GM12878 (cell line): Measurements from ENCODE around the gene WWTR1. TPM values are rescaled to one million over a fixed set of nuclear protein-coding genes. Genes with fewer than 3 reads are reported as not detected.

ENCODE experiments used
- ATAC-seq: fragments of 200-7000 bp; cut with Tn5 transposase; 3 replicates; pipeline ENCODE4 v1.9.1; 2020; ENCODE audit warnings: mild to moderate bottlenecking, moderate library complexity
- BruUV-seq: library from RNA; stranded (reverse); fragments of 400-500 nt; replicated peaks from 2 replicates; lab custom pipeline; 2021; lab: Mats Ljungman, UMichigan
- CTCF ChIA-PET: fragments of 300-600 bp; sonication (Branson Sonifier 250); formaldehyde crosslinking; extraction: SDS; loops from one replicate; lab custom pipeline; 2021; ENCODE audit warnings: inconsistent platforms; lab: Yijun Ruan, JAX
- POLR2A ChIA-PET: fragments of 350-600 bp; formaldehyde crosslinking; extraction: SDS; loops from one replicate; lab custom pipeline; 2021; ENCODE audit warnings: inconsistent platforms; lab: Charles Lee
- RAD21 ChIA-PET: fragments of 300-600 bp; sonication (Branson Sonifier 250); formaldehyde crosslinking; loops from one replicate; lab custom pipeline; 2023; ENCODE audit warnings: antibody characterized with exemption; ENCODE audit not compliant: unreplicated experiment; lab: Charles Lee
- SMC1A ChIA-PET: fragments of 300-600 bp; sonication (Branson Sonifier 250); formaldehyde crosslinking; loops from one replicate; lab custom pipeline; 2023; ENCODE audit not compliant: unreplicated experiment, uncharacterized antibody; lab: Charles Lee
- DNase-seq: peaks from one replicate; pipeline ENCODE4 v3.0.0-alpha.2; 2011; ENCODE audit warnings: low read depth, low spot score
- FAIRE-seq: peaks from 3 replicates; lab custom pipeline; 2011; peaks lifted over from hg19 to GRCh38; lab: Jason Lieb, UNC
- H2AFZ ChIP-seq: 2 replicates; pipeline ENCODE4 v1.6.0; 2011; ENCODE audit warnings: low read depth, low read length, control low read depth; ENCODE audit not compliant: control insufficient read depth
- H3K27ac ChIP-seq: 2 replicates; pipeline ENCODE4 v1.5.1; 2011; ENCODE audit warnings: control low read depth; ENCODE audit not compliant: control insufficient read depth, insufficient read depth
- H3K27me3 ChIP-seq, 2 experiments: replicated peaks in 1 of 2; 2 replicates each; pipeline versions ENCODE4 v1.6.0 to v1.6.1; 2011; ENCODE audit warnings: low read length in 1 of 2; ENCODE audit not compliant: control insufficient read depth in 2 of 2, insufficient read depth in 2 of 2
- H3K36me3 ChIP-seq, 2 experiments: 2 replicates each; pipeline ENCODE4 v1.5.1; 2011; ENCODE audit warnings: low read length in 1 of 2; ENCODE audit not compliant: control insufficient read depth in 2 of 2, insufficient read depth in 2 of 2
- H3K4me1 ChIP-seq: 2 replicates; pipeline ENCODE4 v1.6.1; 2011; ENCODE audit warnings: mild to moderate bottlenecking, low read length, moderate library complexity, mixed read lengths; ENCODE audit not compliant: control insufficient read depth, insufficient read depth
- H3K4me2 ChIP-seq: 2 replicates; pipeline ENCODE4 v1.6.0; 2011; ENCODE audit warnings: control low read depth; ENCODE audit not compliant: control insufficient read depth, insufficient read depth
- H3K4me3 ChIP-seq: fragments of 200-600 bp; sonication (generic); 2 replicates; pipeline ENCODE4 v1.5.1; 2016
- H3K79me2 ChIP-seq: 2 replicates; pipeline ENCODE4 v1.6.0; 2011; ENCODE audit warnings: low read length; ENCODE audit not compliant: control insufficient read depth, insufficient read depth
- H3K9ac ChIP-seq: 2 replicates; pipeline ENCODE4 v1.8.0; 2011; ENCODE audit warnings: low read length, control low read depth, mixed read lengths; ENCODE audit not compliant: control insufficient read depth, insufficient read depth
- H3K9me3 ChIP-seq: replicated peaks from 3 replicates; pipeline ENCODE4 v1.5.1; 2011; ENCODE audit warnings: mild to moderate bottlenecking, low read length; ENCODE audit not compliant: control insufficient read depth, insufficient read depth
- H4K20me1 ChIP-seq: 2 replicates; pipeline ENCODE4 v1.6.0; 2011; ENCODE audit not compliant: control insufficient read depth, insufficient read depth
- BHLHE40 ChIP-seq, 2 experiments: fragments of 450-650 bp in 1 of 2; IDR thresholded peaks; 2 replicates each; pipeline ENCODE4 v1.6.1; 2011 to 2017; ENCODE audit warnings: low read depth in 2 of 2, borderline replicate concordance in 1 of 2, improper control_type of control experiment in 1 of 2, low read length in 1 of 2, mild to moderate bottlenecking in 1 of 2
- FOXK2 ChIP-seq: fragments of 450-650 bp; IDR thresholded peaks from 2 replicates; pipeline ENCODE4 v1.6.1; 2017; ENCODE audit warnings: mild to moderate bottlenecking, moderate library complexity
- FOXM1 ChIP-seq: IDR thresholded peaks from 2 replicates; pipeline ENCODE4 v1.6.1; 2012; ENCODE audit warnings: low read depth, mild to moderate bottlenecking, inconsistent platforms, low read length, moderate library complexity
- SP1 ChIP-seq: IDR thresholded peaks from one replicate; pipeline ENCODE4 v1.6.1; 2011; ENCODE audit warnings: low read depth, low read length
- YY1 ChIP-seq: IDR thresholded peaks from 2 replicates; pipeline ENCODE4 v1.6.1; 2011; ENCODE audit warnings: low read depth, mild to moderate bottlenecking, low read length
- WGBS: methylation state at CpG from one replicate; pipeline ENCODE4 v1.1.6; 2016; ENCODE audit warnings: low lambda C conversion rate; ENCODE audit not compliant: insufficient replicate concordance, insufficient coverage; ENCODE audit errors: missing lambda C conversion rate; 5-methylcytosine and 5-hydroxymethylcytosine counted together
- in situ Hi-C: fragments of 300-500 bp; cut with MboI; formaldehyde crosslinking; loops from 9 replicates; pipeline ENCODE4 v1.14.3; 2018; ENCODE audit warnings: mixed read lengths
- intact Hi-C: fragments of 100-400 bp; cut with micrococcal nuclease; formaldehyde crosslinking; loops from one replicate; pipeline ENCODE4 v1.14.2; 2022; ENCODE audit not compliant: unreplicated experiment
- polyA plus RNA-seq, 11 experiments: library from polyadenylated mRNA; depleted of rRNA in 4 of 11; unstranded in 6 of 11; stranded (reverse) in 5 of 11; fragments of >200 nt; fragmentation: Nextera tagmentation in 4 of 11; fragmentation: Illumina TruSeq in 1 of 11; extraction: Ambion mirVana in 4 of 11; extraction: Trizol in 1 of 11; gene quantifications; 1 replicate in 1 of 11; 2 replicates in 10 of 11; pipeline versions ENCODE4 v1.2.1 to v1.2.3, GENCODE V29; 2011 to 2016; ENCODE audit warnings: inconsistent platforms in 2 of 11, missing spikeins in 2 of 11, low read depth in 1 of 11
- total RNA-seq, 4 experiments: library from RNA; depleted of rRNA in 3 of 4; stranded (reverse); fragments of >200 nt in 3 of 4; fragmentation: Illumina TruSeq in 1 of 4; extraction: Trizol in 1 of 4; gene quantifications; 2 replicates each; pipeline versions ENCODE4 v1.2.1 to v1.2.3, GENCODE V29; 2013 to 2021
- TF ChIP-seq, protein P1 (sequence below): fragments of 150-350 bp; IDR thresholded peaks from 2 replicates; pipeline ENCODE4 v1.6.1; 2016; ENCODE audit warnings: low read depth, low read length
- TF ChIP-seq, protein P2 (sequence below): IDR thresholded peaks from 2 replicates; pipeline ENCODE4 v1.6.1; 2011; ENCODE audit warnings: low read depth, mild to moderate bottlenecking, low read length, moderate library complexity, borderline replicate concordance; ENCODE audit errors: extremely low read depth

Gene WWTR1
- total and polyA plus RNA-seq, 10 of the 15 experiments (the other 5 are each of a cell fraction or from before 2014, with no cell fraction given) = 2.5 to 18.5 (median 5.8) TPM

DNA sequence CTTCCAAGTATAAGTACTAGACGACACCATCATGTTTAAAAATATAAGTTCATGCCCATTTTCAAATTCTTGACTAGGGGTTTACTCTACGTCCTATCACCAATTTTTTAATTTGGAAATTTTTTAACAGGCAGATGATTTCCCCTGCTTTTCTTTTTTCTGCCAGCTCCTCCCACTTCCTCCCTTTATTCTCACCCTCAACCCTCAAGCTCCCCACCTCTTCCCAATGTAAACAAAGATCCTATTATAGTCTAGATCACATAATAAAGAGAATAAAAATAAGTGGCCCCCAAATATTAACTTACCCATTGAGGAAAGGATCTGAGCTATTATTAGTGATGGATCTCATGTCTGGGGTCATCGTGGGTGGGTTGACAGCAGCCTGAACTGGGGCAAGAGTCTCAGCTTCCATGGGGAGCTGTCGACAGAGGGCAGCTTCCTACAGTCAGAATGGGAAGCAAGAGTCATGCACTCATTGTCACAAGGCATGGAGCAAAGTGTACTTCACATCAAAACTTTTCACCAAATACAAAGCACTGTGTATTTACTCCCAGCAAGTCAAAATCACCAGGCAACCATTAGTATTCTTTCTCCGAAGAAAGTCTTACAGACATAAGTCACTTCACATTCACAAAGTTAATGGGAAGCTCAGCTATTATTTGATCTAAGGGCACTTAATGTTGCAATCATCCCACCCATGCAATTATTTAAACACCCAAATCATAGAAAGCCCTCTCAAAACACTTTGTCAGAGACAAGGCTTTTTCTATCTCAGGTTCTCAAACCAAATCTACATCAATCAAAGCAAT is 130.1 kb downstream of the WWTR1 start:
- intact Hi-C loops = no loop called here
- no peak for ATAC-seq

GRCh38 chr3:149523512-149524299 is 134.1 kb downstream of the WWTR1 start:
- no peak for FAIRE-seq
- in situ Hi-C loops (loop anchor here (25.0 kb wide), 1 partner anchor 664 kb away; no protein-coding TSS in a partner anchor), intact Hi-C loops (no loop called here)
- no TSS peak for BruUV-seq
- DNase-seq = no peak
- Histone ChIP-seq H3K79me2 (no peaks in the 10 kb centered on the region), H3K4me3 (no peak overlapping the region), H3K9ac (no peak overlapping the region), H3K36me3 (peaks cover 0 to 4% of the 10 kb centered on the region in 2 experiments; a peak in 3 of 4 replicates), H2AFZ (no peak overlapping the region), H3K27me3 (no peaks in the 10 kb centered on the region), H3K27ac (no peak overlapping the region), H3K4me2 (no peak overlapping the region), H4K20me1 (no peaks in the 10 kb centered on the region), H3K9me3 (no peaks in the 10 kb centered on the region), H3K4me1 (no peaks in the 10 kb centered on the region)
- 80% methylated on average over 11 of the region's 11 CpGs for WGBS
- ChIA-PET CTCF (interaction anchor here (0.8 to 2.1 kb wide), 7 partner anchors 9 to 285 kb away, joined by 3 to 9 read pairs (median 5); no protein-coding TSS in a partner anchor), POLR2A (interaction anchor here (0.6 kb wide), 1 partner anchor 1698 kb away, joined by 5 read pairs; no protein-coding TSS in a partner anchor), SMC1A (interaction anchor here (0.8 to 0.9 kb wide), 3 partner anchors 45 to 293 kb away, joined by 3 to 4 read pairs (median 4); no protein-coding TSS in a partner anchor), RAD21 (interaction anchor here (1.0 to 1.4 kb wide), 2 partner anchors 9 to 443 kb away, joined by 3 to 6 read pairs; no protein-coding TSS in a partner anchor)
- no peak for ATAC-seq
- TF ChIP-seq SP1 = no peak
- TF ChIP-seq, protein P1, sequence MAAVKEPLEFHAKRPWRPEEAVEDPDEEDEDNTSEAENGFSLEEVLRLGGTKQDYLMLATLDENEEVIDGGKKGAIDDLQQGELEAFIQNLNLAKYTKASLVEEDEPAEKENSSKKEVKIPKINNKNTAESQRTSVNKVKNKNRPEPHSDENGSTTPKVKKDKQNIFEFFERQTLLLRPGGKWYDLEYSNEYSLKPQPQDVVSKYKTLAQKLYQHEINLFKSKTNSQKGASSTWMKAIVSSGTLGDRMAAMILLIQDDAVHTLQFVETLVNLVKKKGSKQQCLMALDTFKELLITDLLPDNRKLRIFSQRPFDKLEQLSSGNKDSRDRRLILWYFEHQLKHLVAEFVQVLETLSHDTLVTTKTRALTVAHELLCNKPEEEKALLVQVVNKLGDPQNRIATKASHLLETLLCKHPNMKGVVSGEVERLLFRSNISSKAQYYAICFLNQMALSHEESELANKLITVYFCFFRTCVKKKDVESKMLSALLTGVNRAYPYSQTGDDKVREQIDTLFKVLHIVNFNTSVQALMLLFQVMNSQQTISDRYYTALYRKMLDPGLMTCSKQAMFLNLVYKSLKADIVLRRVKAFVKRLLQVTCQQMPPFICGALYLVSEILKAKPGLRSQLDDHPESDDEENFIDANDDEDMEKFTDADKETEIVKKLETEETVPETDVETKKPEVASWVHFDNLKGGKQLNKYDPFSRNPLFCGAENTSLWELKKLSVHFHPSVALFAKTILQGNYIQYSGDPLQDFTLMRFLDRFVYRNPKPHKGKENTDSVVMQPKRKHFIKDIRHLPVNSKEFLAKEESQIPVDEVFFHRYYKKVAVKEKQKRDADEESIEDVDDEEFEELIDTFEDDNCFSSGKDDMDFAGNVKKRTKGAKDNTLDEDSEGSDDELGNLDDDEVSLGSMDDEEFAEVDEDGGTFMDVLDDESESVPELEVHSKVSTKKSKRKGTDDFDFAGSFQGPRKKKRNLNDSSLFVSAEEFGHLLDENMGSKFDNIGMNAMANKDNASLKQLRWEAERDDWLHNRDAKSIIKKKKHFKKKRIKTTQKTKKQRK = no peak
- TF ChIP-seq FOXM1 = no peak
- no peak for TF ChIP-seq YY1
- TF ChIP-seq, protein P2, sequence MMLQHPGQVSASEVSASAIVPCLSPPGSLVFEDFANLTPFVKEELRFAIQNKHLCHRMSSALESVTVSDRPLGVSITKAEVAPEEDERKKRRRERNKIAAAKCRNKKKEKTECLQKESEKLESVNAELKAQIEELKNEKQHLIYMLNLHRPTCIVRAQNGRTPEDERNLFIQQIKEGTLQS = no peak

More for the DNA sequence above, 130.1 kb downstream of the WWTR1 start:
- H3K9me3 ChIP-seq = no peaks in the 10 kb centered on the region
- H3K27me3 ChIP-seq = no peaks in the 10 kb centered on the region
- no peak overlapping the region for H3K4me3 ChIP-seq
- in situ Hi-C loops = no loop called here
- H3K36me3 ChIP-seq = peaks cover 0 to 4% of the 10 kb centered on the region in 2 experiments; a peak in 3 of 4 replicates
- CTCF ChIA-PET = interaction anchor here (0.8 to 2.3 kb wide), 9 partner anchors 12 to 280 kb away, joined by 3 to 10 read pairs (median 3); no protein-coding TSS in a partner anchor
- H3K4me2 ChIP-seq = no peak overlapping the region
- TF ChIP-seq FOXK2 = no peak
- TF ChIP-seq BHLHE40 (IDR thresholded peaks at IDR 0.05; ENCODE audit: borderline replicate concordance in 1 of 2, low read depth in 2 of 2, low read length in 1 of 2) = no peak
- TF ChIP-seq, all 136 proteins: peak for 0
- no peaks in the 10 kb centered on the region for H4K20me1 ChIP-seq
- FAIRE-seq (no peak), DNase-seq (no peak)
- H2AFZ ChIP-seq = no peak overlapping the region
- ChIA-PET POLR2A (no interaction called here), RAD21 (interaction anchor here (1.0 kb wide), 2 partner anchors 13 to 41 kb away, joined by 4 to 6 read pairs; no protein-coding TSS in a partner anchor), SMC1A (interaction anchor here (0.6 to 1.7 kb wide), 6 partner anchors 144 to 356 kb away, joined by 3 to 6 read pairs (median 4); no protein-coding TSS in a partner anchor)
- H3K27ac ChIP-seq = no peak overlapping the region
- no peaks in the 10 kb centered on the region for H3K79me2 ChIP-seq
- no peak overlapping the region for H3K9ac ChIP-seq
- 89% methylated on average over 5 of the region's 5 CpGs for WGBS
- H3K4me1 ChIP-seq = peaks cover 7% of the 10 kb centered on the region
- no TSS peak for BruUV-seq
